ENCODE results near the gene CSK. TPM values are rescaled to one million over a fixed set of nuclear protein-coding genes. Genes with fewer than 3 reads are reported as not detected.

CSK gene
- polyA plus RNA-seq, 12 donors, result 21.4 to 51.9 (median 31.0) TPM; not detected in 1

DNA sequence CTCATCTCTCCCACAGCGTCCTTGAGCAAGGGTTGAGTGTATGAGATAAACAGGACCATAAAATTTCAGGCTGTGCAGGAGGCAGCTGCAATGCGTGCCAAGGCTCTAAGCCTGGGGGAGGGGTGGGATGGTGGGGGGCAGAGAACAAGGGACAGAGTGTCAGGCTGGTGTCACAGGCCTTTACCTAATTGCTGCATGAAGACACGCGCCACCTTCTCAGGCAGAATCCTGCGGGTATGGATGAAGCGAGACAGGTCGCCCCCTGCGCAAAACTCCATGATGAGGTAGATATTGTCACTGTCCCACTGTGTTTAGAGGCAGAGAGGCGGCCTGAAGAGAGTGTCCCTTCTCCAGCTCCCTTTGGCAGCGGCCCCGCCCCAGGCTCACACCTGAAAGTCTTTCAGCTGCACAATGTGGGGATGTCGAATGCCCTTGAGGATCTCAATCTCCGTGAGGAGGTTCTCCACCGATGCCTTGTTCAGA is 60.1 kb downstream of the CSK start:
- no peak for DNase-seq

DNA sequence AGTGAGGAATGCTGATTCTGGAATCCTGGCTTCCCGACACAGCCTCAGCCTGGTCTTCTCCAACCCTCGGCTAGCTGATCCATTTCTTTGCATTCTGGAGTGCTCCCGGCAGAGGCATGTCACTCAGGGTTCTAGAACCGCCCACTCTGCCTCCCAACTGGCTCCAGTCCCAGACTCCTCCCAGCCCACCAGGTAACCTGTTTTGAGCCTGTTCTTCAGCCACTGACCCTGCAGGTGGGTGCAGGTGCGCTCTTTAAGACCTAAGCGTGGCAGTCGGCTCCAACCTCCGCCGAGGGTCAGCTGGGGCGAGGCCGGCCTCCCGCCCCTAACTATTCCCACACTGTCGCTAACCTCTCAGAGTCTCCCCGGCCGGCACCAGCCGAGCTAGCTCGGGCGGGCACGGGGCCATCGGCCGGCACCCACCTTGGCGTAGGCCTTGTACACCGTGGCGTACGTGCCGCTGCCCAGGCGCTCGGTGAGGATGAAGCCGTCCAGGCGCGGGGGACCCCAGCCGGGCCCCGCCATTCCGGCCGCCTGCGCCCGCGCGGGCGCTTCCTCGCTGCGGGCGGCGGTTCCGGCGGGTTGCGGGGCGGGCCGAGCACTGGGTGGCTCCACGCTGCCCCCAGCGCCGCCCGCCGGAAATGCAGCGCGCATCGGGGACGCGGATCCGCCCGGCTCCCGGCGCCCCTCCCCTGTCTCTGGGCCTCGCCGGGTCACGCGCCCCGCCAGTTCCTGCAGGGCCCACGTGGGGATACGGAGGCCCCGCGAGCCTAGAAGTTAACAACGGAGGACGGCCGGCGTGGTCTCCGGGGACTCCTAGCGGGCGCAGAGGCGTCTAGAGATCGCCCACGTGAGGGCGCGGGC is 60.9 kb downstream of the CSK start, which contains the start of gene ULK3:
Gene ULK3, minus strand, starts transcription at position 576 of the 864 bp plus-strand sequence. Its CDS starts 51 bp downstream, at position 525.
- DNase-seq, result peak; percentile 87

DNA sequence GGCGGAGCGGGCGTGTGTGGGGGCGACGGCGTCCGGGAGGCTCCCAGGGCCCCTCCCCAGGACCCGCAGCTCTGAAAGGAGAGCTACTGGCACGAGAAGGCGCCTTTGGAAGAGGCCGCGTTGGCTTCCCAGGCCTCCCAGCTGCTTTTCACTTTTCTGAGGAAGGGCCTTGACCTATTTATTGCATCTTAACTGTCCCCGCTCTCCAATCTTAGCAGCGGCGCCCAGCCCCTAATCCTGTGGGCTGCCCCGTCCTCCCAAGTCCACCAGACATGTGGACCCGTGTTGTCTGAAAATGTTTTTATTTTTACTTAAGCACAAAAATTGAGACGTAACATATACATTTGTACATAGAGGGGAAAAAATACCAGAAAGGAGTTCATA is 61.6 kb downstream of the CSK start:
- no peak for DNase-seq

DNA sequence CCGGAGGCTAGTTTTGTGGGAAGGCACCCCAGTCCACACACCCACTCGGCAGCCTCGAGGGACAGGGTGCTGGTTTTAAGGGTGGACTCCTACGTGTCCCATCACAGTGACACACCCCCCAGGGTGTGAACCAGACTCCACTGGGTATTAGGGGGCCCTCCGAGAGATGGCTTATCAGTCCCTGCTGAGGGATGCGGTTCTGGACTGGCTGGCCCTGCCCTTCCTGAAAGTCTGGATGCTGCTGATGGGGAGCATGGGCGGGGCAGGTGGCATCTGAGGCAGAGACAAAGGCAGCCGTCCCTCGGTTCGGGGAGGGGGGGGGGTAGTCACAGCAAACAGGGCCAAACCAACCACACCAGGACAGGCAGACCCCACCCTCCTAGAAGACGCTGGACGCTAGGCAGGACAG is 62.0 kb downstream of the CSK start:
- DNase-seq, result no peak

DNA sequence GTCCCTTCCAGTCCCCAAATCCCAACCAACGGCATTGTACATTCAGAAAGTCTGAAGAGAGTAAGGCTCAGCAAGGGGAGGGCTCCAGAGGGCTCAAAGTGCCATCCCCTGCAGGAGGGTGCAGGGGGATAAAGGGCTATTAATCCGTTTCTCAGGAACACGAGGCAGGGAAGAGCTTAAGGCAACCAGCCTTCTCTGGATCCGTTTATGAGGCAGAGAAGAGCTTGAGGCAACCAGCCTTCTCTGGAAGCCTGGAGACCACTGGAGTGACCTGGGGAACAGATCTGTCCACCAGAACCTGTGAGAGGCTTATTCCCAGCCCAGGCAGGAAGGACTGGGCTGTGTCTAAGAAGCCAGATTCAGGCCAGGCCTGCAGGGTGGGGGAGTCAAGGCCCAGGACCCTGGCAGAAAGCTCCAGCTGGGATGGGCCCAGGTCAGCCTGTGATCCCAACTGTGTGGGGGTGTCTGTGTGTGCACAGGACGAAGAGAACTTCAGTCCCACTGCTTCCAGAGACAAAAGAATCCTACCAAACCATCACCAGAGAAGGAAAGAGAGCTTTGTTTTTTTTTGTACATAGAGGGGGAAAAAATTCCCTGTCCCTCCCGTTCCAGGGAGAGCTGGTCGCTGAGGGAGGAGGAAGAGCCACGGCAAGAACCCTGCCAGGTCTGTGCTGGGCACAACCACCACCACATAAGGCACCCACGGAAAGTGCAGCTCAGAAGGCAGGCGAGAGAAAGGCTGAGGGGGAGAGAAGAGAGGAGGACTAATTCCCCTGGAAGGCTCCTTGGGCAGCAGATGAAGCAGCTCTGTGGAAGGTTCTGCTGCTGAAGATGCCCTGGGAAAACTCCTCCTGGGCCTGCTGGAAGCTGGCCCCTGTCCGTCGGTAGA is 62.7 kb downstream of the CSK start:
- no peak for DNase-seq

DNA sequence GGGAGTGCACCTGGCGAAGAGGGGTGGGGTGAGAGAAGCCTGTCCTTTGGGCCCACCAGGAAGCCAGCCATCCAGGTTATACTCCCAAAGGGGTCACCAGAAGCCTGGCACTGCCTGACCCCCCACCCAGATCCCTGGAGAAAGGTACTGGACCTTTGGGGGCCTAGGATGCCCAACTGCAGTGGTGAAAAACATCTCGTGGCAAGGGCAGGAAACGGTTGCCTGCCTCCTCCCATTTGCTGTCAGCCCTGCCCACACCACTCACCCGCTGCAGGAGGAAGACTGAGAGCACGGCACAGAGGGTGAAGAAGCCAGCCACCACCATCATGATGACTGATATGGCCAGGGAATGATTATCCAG is 63.3 kb downstream of the CSK start:
- DNase-seq, result no peak

DNA sequence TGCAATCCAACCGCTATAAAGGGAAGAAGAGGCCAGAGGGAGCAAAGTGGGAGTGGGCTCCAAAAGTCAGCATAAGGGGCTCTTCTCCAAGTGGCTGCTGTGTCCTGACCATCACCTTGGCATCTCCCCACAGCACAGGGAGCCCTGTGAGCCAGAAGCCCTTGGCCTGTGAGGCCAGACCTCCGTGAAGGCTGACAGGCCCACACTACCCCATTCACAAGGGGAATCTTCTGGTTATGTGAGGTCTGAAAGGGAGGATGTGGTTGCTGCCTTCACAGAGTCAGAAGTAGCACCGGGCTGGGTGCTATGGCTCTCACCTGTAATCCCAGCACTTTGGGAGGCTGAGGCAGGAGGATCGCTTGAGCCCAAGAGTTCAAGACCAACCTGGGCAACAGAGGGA is 63.7 kb downstream of the CSK start:
- DNase-seq, result no peak

DNA sequence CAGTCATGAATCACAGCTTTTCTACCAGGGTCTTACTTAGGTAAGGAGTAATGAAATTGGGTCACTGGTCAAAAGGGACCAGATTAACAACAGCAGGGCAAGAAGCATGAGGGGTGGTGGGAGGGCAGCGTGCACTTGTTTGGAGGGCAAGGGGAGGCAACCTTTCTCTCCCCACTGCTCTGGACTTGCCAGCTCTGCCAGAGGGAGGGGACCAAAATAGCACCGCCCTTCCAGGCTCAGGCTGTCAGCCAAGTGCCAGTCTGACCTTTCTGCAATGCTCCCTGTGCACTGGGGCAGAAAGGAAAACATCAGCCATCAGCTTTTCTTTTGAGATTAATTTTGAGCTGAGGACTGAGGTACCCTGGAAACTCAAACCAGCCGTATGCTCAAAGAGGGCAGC is 65.6 kb downstream of the CSK start:
- no peak for DNase-seq

DNA sequence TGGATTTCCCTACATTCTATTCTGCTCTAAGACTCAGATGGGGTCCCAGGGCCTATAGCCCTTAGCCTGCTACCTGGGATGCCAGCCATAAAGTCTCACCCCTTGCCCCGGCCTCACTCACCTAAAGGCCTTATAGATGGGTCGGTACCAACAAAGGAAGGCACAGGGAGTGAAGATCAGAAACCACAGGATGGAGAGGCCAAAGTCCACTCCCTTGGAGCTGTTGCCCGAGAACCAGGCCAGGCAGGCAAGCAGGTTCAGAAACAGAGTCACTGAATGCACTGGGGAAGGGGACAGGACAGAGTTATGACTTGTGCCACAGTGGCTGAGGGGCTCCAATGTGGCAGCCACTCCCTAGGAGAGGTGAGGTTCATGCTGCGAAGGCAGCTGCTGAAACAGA is 68.5 kb downstream of the CSK start:
- no peak for DNase-seq

DNA sequence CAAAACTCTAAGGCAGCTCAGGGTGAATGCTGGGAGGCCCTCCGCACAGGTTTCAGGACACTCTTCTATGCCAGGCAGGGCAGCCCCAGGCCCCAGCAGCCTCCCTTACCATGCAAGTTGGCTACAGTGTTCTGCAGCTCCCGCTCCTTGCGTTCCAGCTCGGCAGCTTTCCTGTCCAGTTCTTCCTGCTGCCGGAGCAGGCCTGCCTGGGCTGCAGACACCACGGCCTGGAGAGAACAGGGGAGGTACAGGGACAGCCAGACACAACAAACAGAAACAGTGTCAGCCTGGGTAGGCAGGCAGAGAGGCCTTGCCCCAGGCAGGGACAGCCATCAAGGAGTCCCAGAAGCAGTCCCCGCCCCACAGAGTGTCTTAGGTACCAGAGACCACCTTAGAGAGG is 70.1 kb downstream of the CSK start:
- DNase-seq, result no peak

Other genes starting within 250 kb of the CSK start
- 10 to 100 TPM in 1 of 12 donors, 1 to 10 TPM in 10, not detected in 1; 3.6 to 17.0 (median 4.9) TPM for gene ARID3B, start 240.9 kb upstream of the CSK start, polyA plus RNA-seq (ENCODE audit: insufficient read length in 12 of 12)
- gene CLK3, start 166.2 kb upstream of the CSK start, polyA plus RNA-seq (ENCODE audit: insufficient read length in 12 of 12), result 10 to 100 TPM in 11 of 12 donors, not detected in 1; 36.9 to 72.4 (median 45.4) TPM
- 10 to 100 TPM in 11 of 12 donors, not detected in 1; 22.2 to 53.6 (median 29.6) TPM for gene EDC3, start 86.1 kb upstream of the CSK start, polyA plus RNA-seq (ENCODE audit: insufficient read length in 12 of 12)
- 1 to 10 TPM in 1 of 12 donors, under 1 TPM in 3, not detected in 8; 0.12 to 2.0 (median 0.78) TPM for gene CYP1A1, start 56.6 kb upstream of the CSK start, polyA plus RNA-seq (ENCODE audit: insufficient read length in 12 of 12)
- gene CYP1A2, start 33.2 kb upstream of the CSK start, polyA plus RNA-seq (ENCODE audit: insufficient read length in 12 of 12), result under 1 TPM in 7 of 12 donors, not detected in 5; 0.07 to 0.28 (median 0.12) TPM
- under 1 TPM in 1 of 12 donors, not detected in 11; 0.19 TPM for gene LMAN1L, start 30.8 kb downstream of the CSK start, polyA plus RNA-seq (ENCODE audit: insufficient read length in 12 of 12)
- gene CPLX3, start 44.5 kb downstream of the CSK start, polyA plus RNA-seq (ENCODE audit: insufficient read length in 12 of 12), result under 1 TPM in 1 of 12 donors, not detected in 11; 0.11 TPM
- 10 to 100 TPM in 11 of 12 donors, not detected in 1; 23.8 to 44.3 (median 31.4) TPM for gene ULK3, start 61.1 kb downstream of the CSK start, polyA plus RNA-seq (ENCODE audit: insufficient read length in 12 of 12)
- 10 to 100 TPM in 11 of 12 donors, not detected in 1; 50.4 to 76.1 (median 60.3) TPM for gene SCAMP2, start 91.3 kb downstream of the CSK start, polyA plus RNA-seq (ENCODE audit: insufficient read length in 12 of 12)
- 10 to 100 TPM in 11 of 12 donors, not detected in 1; 44.3 to 63.9 (median 55.2) TPM for gene MPI, start 108.0 kb downstream of the CSK start, polyA plus RNA-seq (ENCODE audit: insufficient read length in 12 of 12)
- gene FAM219B, start 124.8 kb downstream of the CSK start, polyA plus RNA-seq (ENCODE audit: insufficient read length in 12 of 12), result 10 to 100 TPM in 11 of 12 donors, not detected in 1; 40.4 to 60.0 (median 48.6) TPM
- gene COX5A, start 156.0 kb downstream of the CSK start, polyA plus RNA-seq (ENCODE audit: insufficient read length in 12 of 12), result 100 to 1,000 TPM in 11 of 12 donors, not detected in 1; 131 to 285 (median 234) TPM
- gene RPP25, start 174.7 kb downstream of the CSK start, polyA plus RNA-seq (ENCODE audit: insufficient read length in 12 of 12), result 1 to 10 TPM in 5 of 12 donors, under 1 TPM in 6, not detected in 1; 0.85 to 4.5 (median 0.95) TPM
- gene SCAMP5, start 213.5 kb downstream of the CSK start, polyA plus RNA-seq (ENCODE audit: insufficient read length in 12 of 12), result 10 to 100 TPM in 1 of 12 donors, 1 to 10 TPM in 10, not detected in 1; 2.9 to 17.2 (median 4.1) TPM
- gene PPCDC, start 241.5 kb downstream of the CSK start, polyA plus RNA-seq (ENCODE audit: insufficient read length in 12 of 12), result 1 to 10 TPM in 10 of 12 donors, not detected in 2; 4.5 to 9.7 (median 7.1) TPM